GM18519 (cell line): ENCODE data around the gene SPATS2.

Experiments
- ATAC-seq: cut with Tn5 transposase; IDR thresholded peaks from one replicate; pipeline ENCODE4 v1.9.1; 2021; ENCODE audit warnings: mild to moderate bottlenecking, moderate library complexity; ENCODE audit not compliant: unreplicated experiment, low FRiP score

The SPATS2 gene

DNA sequence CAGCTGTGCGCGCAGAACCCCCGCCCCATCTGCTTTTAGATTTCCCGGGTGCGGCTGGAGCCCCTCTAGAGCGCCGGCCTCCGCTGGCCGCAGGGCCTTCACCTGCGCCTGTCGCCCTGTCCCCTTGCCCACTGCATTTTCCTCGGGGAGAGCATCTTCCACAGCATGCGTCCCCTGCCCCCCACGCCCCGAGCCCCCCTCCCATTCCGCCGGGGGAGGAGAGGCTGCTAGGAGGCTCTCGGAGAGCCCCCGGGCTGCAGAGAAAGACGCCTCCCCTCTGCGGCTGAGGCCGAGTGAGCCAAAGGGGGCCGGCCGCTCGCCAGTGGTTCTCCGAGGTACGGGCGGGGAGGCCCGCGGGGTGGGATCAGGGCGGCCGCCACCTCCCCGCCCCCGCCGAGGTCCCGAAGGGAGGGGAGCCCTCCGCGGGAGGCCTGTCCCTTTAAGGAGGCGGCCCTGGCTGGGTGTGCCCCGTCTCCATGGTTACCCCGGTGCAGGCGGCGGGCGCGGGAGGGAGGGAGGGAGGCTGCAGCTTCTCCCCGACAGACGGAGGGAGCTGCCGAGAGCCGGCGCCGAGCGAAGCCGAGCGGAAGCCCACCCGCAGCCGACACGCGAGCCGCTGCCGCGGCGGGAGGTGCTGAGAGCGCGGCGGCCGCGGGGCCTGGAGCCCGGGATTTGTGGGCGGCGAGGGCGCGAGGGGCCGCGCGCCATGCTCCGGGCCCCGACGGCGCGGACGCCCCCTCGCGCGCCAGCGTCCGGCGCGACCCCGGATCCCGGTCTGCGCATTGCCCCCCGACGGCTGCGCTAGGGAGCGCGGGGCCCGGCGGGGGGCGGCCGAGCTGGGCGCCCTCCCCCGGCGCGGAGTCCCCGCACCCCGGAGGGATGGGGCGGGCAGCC lies 171.5 kb downstream of the SPATS2 start, which contains the start of gene KCNH3:
Gene KCNH3 (plus strand): TSS at position 521 of the 894 bp plus-strand sequence. CDS start 387 bp downstream, outside the sequence.
- no peak for ATAC-seq

GRCh38 chr12:49539406-49540228 lies 172.4 kb downstream of the SPATS2 start:
- ATAC-seq: no peak

DNA sequence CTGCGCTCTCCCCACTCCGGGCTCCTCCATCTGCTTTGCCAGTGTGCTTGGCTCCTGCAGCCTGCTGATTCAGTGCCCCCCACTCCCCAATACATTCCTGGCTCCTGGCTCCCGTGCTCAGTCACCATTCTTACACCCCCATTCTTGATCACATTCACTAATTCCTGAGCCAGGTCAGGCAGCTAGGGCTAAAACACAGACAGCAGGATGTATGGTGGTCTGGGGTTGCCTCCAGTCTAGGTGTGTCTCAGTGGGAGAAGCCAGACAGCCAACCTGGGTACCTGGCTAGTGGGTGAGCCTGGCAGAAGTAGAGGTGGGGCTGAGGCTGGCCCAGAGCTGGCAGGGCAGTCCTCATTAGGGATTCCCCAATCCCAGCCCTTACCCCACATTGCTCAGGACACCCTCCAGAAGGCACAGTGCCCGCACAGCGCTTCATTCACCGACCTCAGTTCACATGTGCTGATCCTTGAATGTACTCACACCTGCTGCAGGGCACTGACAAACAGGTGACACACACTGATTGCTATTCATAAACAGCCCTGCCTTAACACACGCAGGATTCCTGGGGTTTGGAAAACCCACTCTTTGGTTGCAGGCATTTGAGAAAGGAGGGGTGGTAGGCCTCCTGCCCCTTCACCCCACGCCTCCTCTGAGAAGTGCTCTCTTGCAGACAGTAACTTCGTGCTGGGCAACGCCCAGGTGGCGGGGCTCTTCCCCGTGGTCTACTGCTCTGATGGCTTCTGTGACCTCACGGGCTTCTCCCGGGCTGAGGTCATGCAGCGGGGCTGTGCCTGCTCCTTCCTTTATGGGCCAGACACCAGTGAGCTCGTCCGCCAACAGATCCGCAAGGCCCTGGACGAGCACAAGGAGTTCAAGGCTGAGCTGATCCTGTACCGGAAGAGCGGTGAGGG lies 173.2 kb downstream of the SPATS2 start:
- no peak for ATAC-seq

DNA sequence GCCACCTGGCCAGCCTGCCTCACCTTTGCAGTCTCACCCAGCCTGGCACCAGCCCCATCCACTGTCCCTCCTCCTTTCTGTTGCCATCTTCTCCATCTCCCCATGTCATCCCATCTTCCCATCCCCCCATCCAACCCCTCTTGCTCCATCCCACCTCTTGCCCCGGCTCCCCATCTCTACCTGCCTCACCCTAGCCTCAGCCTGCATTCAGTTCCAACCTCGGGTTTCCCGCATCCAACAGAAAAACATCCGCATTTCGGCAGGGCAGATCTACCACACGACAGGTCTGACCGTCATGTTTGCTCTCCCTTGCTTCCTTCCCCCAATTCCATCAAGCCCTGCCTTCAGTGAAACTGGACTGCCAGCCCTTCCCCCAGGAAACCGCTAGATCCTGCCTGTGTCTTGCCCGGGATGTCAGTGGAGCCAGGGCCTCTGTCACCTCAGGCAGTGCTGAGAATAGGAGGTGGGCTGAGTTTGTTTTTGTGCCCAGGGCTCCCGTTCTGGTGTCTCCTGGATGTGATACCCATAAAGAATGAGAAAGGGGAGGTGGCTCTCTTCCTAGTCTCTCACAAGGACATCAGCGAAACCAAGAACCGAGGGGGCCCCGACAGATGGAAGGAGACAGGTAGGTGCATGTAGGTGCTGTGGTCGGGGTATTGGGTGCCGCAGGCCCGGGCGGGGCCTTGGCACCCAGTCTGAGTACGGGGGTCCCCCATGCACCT lies 174.0 kb downstream of the SPATS2 start:
- no peak for ATAC-seq

DNA sequence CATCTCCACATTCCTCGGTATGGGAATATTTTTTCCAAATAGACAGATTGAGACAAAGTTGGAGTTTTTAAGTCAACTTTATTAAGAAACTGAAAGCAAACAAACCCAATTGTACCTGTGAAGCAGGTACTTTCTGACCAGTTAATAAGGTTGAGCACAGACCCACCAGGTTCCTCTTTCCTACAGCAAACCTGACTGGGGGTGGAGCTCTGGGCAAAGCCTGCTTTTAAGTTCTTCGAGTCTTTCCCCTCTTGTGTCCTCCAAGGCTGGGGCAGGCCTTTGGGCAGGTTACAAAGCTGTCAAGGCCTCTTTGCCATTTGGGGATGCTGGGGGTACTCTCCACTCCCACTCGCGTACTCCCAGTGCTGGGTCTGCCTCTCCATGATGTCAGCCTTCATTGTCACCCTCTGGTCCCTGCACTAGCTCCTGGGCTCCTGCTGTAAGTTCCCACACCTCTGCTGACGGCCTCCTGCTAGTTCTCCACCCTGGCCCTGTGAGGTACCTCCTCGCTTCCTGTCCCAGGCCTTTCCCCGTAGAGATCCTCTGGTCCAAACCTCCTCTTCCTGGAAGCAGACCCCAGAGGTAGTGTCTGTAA lies 174.7 kb downstream of the SPATS2 start:
- ATAC-seq: no peak

DNA sequence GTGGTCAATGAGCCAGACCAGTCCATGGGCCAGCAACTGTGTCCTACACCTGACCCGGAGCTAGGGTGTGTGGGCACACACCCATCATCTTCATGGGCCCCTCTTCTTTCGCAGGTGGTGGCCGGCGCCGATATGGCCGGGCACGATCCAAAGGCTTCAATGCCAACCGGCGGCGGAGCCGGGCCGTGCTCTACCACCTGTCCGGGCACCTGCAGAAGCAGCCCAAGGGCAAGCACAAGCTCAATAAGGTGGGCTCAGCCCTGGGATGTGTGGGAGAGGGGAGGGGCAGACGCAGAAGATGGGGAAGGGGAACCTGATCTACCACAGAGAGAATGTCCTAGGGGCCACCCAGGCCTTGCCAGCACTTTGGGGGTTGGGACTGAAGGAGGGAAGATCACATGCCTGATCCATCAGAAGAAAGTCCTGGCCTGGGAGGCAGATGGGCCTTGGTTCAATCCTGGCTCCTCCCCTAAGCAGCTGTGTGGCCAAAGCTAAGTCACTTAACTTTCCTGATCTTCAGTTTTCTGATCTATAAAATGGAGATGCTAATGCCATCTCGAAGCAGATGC lies 175.4 kb downstream of the SPATS2 start:
- no peak for ATAC-seq

DNA sequence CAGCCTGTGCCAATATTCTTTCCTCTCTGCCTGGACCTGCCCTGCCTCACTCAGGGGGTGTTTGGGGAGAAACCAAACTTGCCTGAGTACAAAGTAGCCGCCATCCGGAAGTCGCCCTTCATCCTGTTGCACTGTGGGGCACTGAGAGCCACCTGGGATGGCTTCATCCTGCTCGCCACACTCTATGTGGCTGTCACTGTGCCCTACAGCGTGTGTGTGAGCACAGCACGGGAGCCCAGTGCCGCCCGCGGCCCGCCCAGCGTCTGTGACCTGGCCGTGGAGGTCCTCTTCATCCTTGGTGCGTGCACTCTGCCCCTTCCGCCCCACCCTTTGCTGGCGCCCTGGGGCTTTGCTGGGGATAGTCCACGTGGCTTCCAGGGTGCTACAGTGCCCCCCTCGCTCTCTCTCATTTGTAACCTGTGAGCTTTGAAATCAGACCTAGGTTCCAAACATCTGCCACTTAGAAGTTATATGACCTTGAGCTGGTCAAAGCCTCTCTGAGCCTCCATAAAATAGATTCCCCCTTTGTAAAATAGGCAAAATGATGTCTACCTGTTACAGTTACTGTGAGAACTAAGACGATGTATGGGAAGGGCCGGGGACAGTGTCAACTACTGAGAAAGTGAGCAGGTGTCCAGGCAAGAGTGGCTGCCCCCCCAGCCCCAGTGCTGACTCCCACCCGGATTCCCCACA lies 176.1 kb downstream of the SPATS2 start:
- ATAC-seq: no peak

DNA sequence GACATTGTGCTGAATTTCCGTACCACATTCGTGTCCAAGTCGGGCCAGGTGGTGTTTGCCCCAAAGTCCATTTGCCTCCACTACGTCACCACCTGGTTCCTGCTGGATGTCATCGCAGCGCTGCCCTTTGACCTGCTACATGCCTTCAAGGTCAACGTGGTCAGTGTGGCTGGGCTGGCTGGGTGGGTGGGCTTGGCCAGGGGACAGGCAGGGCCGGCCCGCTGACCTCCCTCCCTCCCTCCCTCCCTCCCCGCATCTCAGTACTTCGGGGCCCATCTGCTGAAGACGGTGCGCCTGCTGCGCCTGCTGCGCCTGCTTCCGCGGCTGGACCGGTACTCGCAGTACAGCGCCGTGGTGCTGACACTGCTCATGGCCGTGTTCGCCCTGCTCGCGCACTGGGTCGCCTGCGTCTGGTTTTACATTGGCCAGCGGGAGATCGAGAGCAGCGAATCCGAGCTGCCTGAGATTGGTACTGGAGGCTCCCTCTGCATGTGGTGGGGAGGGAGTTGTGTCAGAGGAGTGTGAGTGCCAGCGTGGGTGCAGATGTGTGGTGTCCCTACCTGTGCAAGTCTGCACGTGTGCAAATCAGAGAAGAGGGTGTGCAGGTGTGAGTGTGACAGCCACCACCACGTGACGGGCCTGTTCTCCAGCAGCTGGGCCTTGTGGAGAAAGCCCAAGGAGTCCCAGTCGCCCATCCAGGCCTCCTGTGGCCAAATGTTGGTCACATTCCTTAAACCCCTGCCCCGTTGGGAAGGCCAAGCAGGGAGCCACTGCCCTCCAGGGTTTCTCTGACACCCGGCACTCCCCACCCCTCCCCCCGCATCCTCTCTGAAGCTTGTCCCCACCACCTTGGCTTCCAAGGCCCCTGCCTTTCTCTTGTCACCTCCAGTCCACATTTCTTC lies 176.9 kb downstream of the SPATS2 start:
- ATAC-seq: no peak

DNA sequence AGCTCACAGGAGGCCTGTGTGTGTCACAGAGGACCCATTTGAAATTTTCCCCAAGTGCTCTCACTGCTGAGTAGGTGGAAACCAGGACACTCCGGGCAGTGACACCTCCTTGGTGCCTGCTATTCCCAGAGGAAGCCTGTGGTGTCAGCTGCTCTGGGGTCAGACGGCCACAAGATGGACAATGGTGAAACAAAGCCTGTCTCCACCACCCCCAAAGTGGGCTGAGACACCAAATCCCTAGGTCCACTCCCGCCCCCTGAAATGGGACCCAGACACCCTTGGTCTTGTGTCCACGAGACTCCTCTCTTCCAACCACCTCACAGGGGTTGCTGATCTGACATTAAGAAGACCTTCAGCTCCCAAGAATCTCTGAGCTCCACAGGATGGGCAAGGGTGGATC lies 178.6 kb downstream of the SPATS2 start:
- no peak for ATAC-seq

DNA sequence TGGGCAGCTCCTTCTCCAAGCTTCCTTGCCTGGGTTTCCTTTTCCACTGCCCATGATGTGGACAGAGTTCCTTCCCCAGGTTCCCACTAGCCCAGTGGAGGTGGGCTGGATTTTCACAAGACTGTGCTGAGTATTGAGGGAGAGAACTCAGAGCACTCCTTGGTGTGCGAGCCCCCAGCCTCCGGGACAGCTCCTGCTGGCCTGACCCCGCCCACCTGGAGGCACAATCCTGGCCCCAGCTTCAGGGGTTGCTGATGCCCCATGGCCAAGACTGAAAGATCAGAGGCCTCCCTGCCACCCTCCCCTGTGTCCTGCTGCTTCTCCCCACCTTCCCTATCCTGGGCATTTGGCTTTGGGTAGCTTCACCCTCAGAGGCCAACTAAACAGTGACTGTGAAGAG lies 179.2 kb downstream of the SPATS2 start:
- no peak for ATAC-seq

GRCh38 chr12:49547090-49547690 lies 179.9 kb downstream of the SPATS2 start:
- no peak for ATAC-seq

- ATAC-seq: no peak
These were observed 181.2 kb downstream of the SPATS2 start for GRCh38 chr12:49548481-49548821.

DNA sequence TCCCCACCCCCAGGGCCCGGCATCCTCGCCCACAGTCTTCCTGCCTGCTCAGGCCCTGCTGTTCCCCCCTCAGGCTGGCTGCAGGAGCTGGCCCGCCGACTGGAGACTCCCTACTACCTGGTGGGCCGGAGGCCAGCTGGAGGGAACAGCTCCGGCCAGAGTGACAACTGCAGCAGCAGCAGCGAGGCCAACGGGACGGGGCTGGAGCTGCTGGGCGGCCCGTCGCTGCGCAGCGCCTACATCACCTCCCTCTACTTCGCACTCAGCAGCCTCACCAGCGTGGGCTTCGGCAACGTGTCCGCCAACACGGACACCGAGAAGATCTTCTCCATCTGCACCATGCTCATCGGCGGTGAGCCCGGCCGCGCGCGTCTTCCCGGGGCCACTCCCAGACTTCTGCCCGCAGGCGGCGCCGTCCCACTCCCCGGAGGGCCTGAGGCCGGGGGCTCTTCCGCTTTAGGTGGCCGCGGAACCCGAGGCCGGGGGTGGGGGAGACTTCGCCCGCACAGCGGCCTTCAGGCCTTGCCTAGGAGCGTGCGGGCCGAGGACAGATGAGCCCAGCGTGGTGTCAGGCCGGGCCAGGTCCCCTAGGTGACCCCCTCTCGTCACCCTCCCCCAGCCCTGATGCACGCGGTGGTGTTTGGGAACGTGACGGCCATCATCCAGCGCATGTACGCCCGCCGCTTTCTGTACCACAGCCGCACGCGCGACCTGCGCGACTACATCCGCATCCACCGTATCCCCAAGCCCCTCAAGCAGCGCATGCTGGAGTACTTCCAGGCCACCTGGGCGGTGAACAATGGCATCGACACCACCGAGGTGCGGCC lies 181.8 kb downstream of the SPATS2 start:
- ATAC-seq: no peak

- ATAC-seq: no peak
These were observed 182.8 kb downstream of the SPATS2 start for GRCh38 chr12:49549735-49550692.

DNA sequence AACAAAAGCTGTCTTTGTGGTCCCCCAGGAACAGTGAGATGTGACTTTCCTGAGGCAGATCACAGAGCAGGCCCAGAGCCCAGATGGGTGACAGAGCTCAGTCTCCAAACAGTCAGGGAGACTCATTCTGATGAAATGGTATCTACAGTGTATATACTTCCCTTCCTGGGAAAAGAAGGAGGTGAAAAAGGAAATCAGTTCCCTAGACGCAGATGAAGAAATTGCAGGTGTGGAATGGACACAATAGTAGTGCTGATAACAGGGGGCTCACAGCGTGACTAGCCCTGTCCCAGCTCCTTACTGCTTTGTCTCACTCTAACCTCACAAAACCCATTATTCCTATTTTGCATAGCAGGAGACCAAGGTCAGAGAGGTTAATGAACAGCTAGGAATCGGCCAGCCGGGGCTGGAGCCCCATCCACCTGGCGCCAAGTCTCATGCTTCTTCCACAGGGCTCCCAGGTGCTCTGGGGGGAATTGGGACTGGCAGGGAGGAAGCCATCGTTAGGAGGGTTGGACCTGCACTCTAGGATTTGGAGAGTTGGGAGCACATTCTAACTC lies 183.5 kb downstream of the SPATS2 start:
- no peak for ATAC-seq
